Kidney tubule cell (primary cell): ENCODE measurements around the gene DIAPH3.

ENCODE experiments used
- DNase-seq: peaks from one replicate; pipeline ENCODE4 v3.0.0-alpha.2; 2018; ENCODE audit warnings: low spot score

Gene DIAPH3

DNA sequence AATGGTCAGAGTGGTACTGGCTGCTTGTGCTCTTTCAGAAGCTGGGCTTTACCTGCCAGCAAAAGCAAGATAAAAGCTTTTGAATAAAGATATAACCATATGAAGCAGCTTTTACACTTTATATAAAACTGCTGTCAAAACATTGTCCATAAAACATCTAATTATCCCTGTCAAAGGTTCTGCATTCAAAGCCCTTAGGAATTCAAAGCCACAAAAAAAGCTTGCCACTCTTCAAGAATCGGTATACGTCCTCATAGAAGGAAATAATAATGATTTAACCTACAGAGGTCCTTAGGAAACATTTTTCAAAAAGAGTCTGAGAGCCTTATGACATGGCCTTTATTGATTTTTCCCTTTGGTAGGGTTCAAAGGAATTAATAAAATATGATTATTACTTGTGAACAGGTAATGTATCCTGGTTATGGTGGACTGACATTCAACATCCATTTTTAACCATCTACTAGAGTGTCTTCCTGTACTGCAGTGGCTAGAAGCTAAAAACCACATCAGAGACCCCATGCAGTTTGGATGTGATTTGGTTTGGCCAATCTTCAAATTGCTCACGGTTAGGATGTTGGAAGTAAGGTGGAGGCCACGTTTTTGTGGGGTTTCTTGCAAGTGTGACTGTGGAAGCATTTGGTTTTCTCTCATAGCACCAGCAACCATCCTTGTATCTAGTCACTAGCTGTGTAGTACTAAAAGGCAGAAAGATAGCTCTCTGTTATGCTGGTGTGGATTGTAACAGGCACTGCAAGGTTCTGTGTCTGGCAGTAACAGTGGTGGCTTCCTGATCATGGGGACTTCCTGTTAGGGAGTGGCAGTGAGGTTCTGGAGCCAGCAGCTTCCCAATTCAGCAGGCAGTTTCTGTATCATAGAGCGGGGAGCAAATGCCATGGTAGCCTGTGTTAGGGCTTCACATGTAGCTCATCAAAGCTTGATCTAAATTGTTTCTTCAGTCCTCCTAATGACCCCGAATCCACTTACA, 441.5 kb downstream of the DIAPH3 start:
- DNase-seq: no peak

DNA sequence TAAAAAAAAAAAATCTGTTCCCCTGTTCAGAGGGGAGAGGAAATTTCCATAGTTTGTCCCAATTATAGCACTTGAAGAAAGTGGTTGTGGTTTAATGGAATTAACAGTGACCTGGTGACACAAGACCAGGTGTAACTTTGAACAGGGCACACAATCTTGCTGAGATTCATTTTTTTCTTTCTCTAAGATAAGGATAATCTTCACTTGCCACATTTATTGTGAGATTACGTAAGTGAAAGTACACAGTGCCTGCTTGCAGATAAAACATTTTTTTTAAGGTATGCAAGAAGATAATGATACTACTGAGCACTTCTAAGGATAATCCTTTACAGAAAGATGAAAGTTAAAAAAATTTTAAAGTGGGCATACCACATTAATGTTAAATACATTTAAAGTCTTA, 448.1 kb downstream of the DIAPH3 start:
- no peak for DNase-seq

DNA sequence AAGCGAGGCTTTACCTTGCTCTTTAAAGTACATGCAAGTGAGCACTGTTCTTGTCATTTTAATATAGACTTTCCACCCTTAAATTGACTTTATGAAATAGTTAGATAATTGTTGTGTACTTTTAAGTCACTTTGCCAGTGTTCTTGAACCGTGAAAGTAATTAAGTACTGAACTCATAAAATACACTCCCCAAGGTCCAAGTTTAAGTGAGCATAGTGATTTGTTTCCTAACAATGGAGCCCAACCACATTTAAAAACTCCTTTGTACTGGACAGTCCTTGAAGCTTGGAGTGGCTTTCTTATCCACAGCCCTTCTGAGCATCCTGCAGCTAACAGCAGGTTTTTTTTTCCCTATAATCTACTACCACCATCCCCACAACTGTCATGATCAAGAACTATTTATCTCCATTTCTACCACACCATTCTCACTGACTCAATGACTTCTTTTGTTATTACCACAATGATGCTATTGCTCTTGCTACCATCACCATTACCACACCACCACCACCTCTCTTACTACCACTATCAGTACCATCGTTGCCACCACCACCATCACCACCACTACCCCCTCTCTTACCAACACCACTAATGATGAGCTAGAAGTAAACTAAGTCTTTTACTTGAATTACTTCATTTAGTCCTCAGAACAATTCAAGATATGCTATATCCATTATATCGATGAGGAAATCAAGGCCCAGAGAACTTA, 452.6 kb downstream of the DIAPH3 start:
- no peak for DNase-seq

- DNase-seq: no peak
Measured at GRCh38 chr13:59710416-59710815, 453.3 kb downstream of the DIAPH3 start.

DNA sequence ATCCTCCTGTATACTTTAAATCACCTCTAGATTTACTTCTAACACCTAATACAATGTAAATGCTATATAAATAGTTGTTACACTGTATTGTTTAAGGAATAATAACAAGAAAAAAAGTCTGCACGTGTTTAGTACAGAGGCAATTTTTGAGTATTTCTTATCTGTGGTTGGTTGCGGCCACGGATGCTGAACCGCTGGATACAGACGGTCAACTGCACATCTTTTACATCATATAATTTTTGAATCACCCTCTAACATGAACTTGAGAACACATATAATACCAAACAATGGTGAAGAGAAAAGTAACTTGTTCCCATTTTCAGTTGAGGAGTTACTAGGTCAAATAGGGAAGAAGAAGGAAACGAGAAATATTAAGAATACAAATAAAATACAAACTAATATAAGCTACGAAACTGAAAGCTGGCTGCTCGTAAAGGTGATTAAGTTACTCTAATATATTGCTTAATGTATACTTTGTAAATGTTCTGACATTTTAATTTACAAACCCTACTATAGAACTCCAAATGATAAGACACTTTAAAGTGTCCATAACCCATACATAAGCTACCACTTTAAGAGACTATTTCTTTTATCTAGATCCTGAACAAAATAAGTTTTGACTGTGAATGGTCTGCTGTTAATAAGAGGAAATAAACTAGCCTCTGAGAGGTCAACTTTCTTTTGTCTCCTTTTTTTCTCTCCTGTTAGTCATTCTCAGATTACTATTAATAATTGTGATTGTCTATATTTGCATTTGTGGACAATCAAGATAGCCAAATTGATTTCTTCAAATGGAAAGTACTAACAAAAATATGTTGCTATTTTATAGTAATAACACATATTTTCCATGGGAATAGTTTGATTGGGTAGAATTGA, 457.4 kb downstream of the DIAPH3 start:
- DNase-seq: no peak

- no peak for DNase-seq
Measured at GRCh38 chr13:59702269-59702668, 461.5 kb downstream of the DIAPH3 start.

- DNase-seq: no peak
Measured at GRCh38 chr13:59701261-59701660, 462.5 kb downstream of the DIAPH3 start.

DNA sequence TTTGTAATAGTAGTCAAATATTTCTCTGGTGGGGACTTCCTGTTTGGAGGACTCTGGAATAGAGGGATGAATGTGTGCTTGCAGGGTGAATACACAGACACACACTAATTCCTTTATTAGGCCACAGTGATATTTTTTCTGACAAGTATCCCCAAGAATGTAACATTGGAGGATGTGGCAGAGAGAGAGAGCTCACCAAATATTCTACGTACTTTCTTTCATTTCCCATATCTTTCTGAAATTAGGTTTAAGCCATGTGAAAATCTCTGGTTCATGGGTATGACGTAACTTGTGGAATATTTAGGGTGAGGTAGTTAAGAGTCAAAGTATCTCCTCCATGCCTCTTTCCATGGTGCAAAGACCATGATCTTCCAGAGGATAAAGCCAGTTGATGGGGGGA, 463.4 kb downstream of the DIAPH3 start:
- peak; percentile 33 for DNase-seq

DNA sequence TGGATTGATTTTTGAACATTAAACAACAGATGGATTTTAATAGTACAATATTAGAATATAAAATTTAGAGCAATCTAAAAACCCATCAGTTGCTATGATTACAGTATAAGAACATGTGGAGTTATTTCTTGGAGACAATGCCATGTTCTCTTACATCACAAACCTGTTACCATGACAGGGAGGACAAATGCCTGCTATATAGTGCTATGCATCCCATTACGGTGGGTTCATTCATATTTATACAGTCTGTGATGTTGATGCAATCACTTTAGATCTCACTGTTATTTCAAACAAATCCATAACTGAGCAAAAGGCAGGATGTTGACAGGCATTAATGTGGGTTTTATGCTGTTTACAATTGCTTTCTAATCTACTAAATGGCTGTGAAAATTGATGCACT, 467.5 kb downstream of the DIAPH3 start:
- no peak for DNase-seq

- DNase-seq: no peak
Measured at GRCh38 chr13:59691501-59692066, 472.1 kb downstream of the DIAPH3 start.

DNA sequence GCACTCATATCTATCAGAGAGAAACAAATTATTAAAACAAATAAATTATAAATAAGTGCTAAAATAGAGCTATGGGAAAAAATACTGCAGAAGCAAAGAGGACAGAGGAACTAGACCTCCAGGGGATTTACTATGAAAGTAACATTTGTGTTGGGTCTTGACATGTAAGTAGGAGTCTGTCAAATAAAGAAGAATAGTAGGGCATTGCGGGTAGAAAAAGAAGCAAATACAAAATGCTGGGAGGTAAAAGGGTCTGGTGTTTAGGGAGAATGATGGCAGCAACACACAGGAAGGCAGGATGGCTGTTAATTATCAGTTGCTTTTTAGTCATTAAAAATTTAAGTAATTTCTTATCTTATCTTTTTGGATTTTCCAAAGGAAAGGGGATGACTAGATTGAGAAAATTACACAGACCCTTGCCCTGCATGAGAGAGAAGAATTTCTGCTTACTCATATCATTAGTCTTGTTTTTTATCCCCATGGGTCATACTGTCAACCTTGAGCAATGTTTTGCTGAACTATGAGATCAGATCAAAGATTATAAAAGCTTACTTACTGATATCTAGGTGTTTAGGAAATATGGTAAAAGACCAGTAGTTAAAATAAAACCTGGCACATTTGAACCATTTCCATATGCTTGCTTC, 472.7 kb downstream of the DIAPH3 start:
- no peak for DNase-seq

DNA sequence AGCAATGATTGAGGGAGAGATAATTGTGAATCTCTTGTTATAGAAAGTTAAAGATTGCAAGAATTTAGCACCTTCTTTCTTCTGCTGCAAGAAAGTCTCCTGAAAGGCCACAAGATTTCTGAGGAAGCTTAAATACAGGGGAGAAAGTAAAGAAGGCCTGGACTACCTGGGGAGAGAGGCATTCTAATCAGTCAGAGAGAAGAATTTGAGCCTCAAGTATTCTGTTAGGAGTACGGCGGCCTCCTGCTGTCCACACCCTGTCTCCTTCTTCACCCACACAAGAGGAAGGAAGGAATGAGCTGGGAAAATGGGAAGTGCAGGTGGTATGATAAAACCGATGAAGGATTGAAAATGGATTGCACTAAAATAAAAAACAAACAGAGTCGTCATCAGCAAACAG, 474.7 kb downstream of the DIAPH3 start:
- DNase-seq: no peak

- DNase-seq: no peak
Measured at GRCh38 chr13:59686798-59687394, 476.8 kb downstream of the DIAPH3 start.

GRCh38 chr13:59684105-59684504, 479.6 kb downstream of the DIAPH3 start:
- no peak for DNase-seq

DNA sequence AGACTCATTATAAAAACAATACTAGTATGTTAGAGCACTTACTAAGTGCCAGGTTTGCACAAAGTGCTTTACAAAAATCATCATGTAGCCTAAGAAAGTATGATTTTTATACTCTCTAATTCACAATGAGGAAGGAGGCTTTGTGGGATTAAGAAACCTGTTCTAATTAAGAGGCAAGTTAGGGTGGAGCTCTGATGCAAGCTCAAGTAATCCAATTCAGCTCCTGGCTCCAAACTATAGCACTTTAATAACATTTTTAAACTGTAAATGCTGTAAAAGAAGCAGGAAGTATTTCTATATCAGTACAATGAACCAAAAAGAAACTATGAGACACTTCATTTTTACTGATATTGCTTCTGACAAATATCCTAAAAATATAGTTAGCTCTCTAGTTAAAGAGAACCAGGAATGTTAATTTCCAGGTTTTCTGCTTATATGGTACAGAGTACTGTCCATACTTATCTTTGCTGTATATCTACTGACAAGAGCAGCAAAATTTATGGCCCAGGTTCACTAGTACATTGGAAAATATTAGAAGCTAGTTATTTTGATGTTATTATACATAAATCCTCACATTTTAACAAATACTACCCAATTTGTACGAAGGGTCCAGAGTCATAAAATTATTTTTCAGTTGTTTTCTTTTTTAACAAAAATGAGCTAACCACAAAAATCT, 482.0 kb downstream of the DIAPH3 start:
- DNase-seq: no peak

- peak; percentile 30 for DNase-seq
Measured at GRCh38 chr13:59680429-59681024, 483.2 kb downstream of the DIAPH3 start.

DNA sequence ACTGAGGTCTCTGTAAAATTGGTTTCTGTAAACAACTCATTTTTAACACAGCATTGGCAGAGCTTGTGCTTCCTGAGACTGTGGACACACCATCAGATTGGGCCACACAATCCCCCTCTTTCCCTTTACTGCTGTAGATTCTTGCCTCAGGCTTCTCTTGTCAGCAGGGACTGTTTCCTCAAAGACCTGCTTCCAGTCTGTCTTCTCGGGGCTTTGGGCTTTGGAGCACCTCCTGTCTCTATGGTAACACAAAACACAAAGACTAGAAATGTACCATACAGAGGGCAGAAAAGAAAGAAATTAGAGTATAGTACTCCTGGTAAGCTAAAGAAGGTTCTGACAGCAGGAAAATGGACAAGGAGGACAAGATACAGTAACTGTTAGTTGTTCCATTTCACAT, 484.5 kb downstream of the DIAPH3 start:
- DNase-seq: no peak

GRCh38 chr13:59677966-59678814, 485.5 kb downstream of the DIAPH3 start:
- DNase-seq: peak; percentile 67

DNA sequence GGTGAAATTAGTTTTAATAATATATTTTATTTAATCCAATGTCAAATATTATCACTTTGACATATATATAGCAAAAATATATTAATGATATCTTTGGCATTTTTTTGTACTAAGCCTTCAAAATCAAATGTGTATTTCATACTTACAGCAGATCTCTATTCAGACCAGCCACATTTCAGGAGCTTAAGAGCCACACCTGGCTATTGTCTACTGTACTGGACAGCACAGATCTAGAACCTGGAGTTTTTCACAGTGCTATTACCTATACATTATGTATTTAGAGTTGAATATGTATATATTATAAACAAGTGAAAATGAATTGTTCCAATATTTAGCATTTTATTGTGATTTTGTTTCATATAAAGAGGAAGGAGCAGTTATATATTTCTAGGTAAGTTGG, 486.3 kb downstream of the DIAPH3 start:
- no peak for DNase-seq
